ENCODE data around the gene SPDYE8.
"Not testable (repeated sequence)": the region's sequence is repeated elsewhere in the genome, so short reads cannot be mapped to it uniquely, and the experiment has no call there.

The SPDYE8 gene

DNA sequence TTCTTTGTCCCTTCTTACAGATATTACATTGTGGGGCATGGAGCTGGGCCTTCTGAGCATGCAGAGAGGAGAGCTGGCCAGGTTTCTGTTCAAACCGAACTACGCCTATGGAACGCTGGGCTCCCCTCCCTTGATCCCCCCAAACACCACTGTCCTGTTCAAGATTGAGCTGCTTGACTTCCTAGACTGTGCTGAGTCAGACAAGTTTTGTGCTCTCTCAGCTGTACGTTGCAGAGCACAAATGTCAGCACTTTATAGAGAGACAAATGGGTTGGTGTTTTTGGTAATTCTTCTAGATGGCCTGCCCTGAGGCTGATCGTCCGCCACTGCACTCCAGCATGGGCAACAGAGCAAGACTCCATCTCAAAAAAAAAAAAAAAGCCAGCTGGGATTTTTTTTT is 58.1 kb downstream of the SPDYE8 start:
- H3K4me1 ChIP-seq (ENCODE audit: insufficient read depth, low read length); H3K9ac ChIP-seq (ENCODE audit: low read depth, low read length); H3K9me3 ChIP-seq (ENCODE audit: control insufficient read depth, insufficient read depth, low read length); H3K36me3 ChIP-seq (ENCODE audit: insufficient read depth, low read length): not testable (repeated sequence)

Data from ES-I3 (cell line).